ENCODE results near the gene VCAN. TPM values are rescaled to one million over a fixed set of nuclear protein-coding genes. Genes with fewer than 3 reads are reported as not detected.
A peak's percentile ranks its signal among the peaks of the same experiment; 100 is the strongest.

Gene VCAN
- total RNA-seq, 1 experiment from 2014 or later: 0.72 TPM

DNA sequence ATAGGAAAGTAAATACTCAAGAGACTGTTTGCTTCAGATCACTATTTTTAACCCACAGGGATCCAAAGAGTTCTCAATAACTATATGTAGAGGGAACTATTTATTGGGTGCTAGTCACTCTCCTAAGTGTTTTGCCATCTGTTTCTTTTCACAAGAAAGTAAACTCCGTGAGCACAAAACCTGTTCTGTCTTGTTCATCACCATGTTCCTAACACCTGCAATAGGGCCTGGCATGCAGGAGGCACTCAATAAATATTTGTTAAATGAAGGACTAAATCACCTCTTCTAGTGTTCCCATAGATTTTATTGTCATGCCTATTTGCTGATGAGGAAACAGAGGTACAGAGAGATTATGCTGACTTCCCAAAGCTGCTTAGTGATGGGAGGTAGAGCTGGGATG, 118.2 kb downstream of the VCAN start:
- no peak for DNase-seq (ENCODE audit: low read depth, low spot score)
- ChIA-PET POLR2A (no interaction called here), CTCF (no interaction called here)
- no peaks in the 10 kb centered on the region for H3K36me3 ChIP-seq (ENCODE audit: control insufficient read depth, insufficient read depth, low read length)
- no peaks in the 10 kb centered on the region for H3K27me3 ChIP-seq (ENCODE audit: control insufficient read depth, insufficient read depth, low read length)
- no peak for ATAC-seq
- no peaks in the 10 kb centered on the region for H3K9me3 ChIP-seq (ENCODE audit: control insufficient read depth, insufficient read depth, low read depth, low read length)
- no peak overlapping the region for H3K27ac ChIP-seq (ENCODE audit: low read length)
- no peaks in the 10 kb centered on the region for H3K4me1 ChIP-seq (ENCODE audit: control insufficient read depth, insufficient read depth, low read length)
- no TSS peak for BruUV-seq (replicated peaks)
- TF ChIP-seq CTCF (IDR thresholded peaks at IDR 0.05) (no peak), POLR2AphosphoS5 (IDR thresholded peaks at IDR 0.05; ENCODE audit: low read depth, low read length) (no peak), SIN3A (IDR thresholded peaks at IDR 0.05; ENCODE audit: borderline replicate concordance, insufficient read depth, low read depth, low read length) (no peak), REST (IDR thresholded peaks at IDR 0.05; ENCODE audit: insufficient read depth in 1 of 2, low read depth in 2 of 2, low read length in 1 of 2) (no peak), TCF7L2 (IDR thresholded peaks at IDR 0.05; ENCODE audit: low read depth, low read length) (no peak)
- in situ Hi-C loops (cut with HindIII; ENCODE audit: low pct_unique_long_range_greater_than_20kb, low sequenced_read_pairs) (no loop called here), intact Hi-C loops (cut with micrococcal nuclease; ENCODE audit: unreplicated experiment) (no loop called here)
- H3K4me3 ChIP-seq (ENCODE audit: low read depth in 2 of 2, low read length in 2 of 2): no peak overlapping the region

- no TSS peak for BruUV-seq (replicated peaks)
- CTCF ChIA-PET: no interaction called here
- ATAC-seq (no peak), DNase-seq (ENCODE audit: low read depth, low spot score) (no peak)
- in situ Hi-C loops (cut with HindIII; ENCODE audit: low pct_unique_long_range_greater_than_20kb, low sequenced_read_pairs): no loop called here
- Histone ChIP-seq H3K27me3 (ENCODE audit: control insufficient read depth, insufficient read depth, low read length) (no peaks in the 10 kb centered on the region), H3K36me3 (ENCODE audit: control insufficient read depth, insufficient read depth, low read length) (no peaks in the 10 kb centered on the region), H3K4me3 (ENCODE audit: low read depth in 2 of 2, low read length in 2 of 2) (no peak overlapping the region), H3K27ac (ENCODE audit: low read length) (no peak overlapping the region), H3K9me3 (ENCODE audit: control insufficient read depth, insufficient read depth, low read depth, low read length) (no peaks in the 10 kb centered on the region), H3K4me1 (ENCODE audit: control insufficient read depth, insufficient read depth, low read length) (no peaks in the 10 kb centered on the region)
- POLR2A ChIA-PET: no interaction called here
- no peak for TF ChIP-seq SIN3A (IDR thresholded peaks at IDR 0.05; ENCODE audit: borderline replicate concordance, insufficient read depth, low read depth, low read length)
- intact Hi-C loops (cut with micrococcal nuclease; ENCODE audit: unreplicated experiment): no loop called here
These were observed 119.4 kb downstream of the VCAN start for GRCh38 chr5:83590966-83591365.

DNA sequence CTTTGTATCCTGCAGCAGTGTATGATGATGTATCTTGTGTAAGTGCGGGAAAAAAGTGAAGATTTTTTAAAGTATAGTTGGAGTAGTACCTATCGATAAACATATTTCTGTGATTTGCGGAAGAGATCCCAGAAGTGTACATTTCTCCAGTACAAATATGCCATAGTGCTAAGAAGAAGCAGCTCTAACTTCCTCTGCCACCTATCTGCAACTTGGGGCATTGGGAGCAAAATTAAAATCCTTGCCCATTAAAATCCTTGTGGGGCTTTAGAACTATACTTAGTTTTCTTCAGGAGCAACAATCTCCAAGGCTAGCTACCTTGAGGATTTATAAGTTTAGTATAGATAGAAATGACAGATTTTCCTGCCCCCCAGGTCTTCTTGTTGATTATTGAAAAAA, 123.7 kb downstream of the VCAN start:
- POLR2A ChIA-PET: no interaction called here
- ATAC-seq: no peak
- CTCF ChIA-PET: no interaction called here
- in situ Hi-C loops (cut with HindIII; ENCODE audit: low pct_unique_long_range_greater_than_20kb, low sequenced_read_pairs): no loop called here
- no peaks in the 10 kb centered on the region for H3K9me3 ChIP-seq (ENCODE audit: control insufficient read depth, insufficient read depth, low read depth, low read length)
- intact Hi-C loops (cut with micrococcal nuclease; ENCODE audit: unreplicated experiment): no loop called here
- no TSS peak for BruUV-seq (replicated peaks)
- TF ChIP-seq SIN3A (IDR thresholded peaks at IDR 0.05; ENCODE audit: borderline replicate concordance, insufficient read depth, low read depth, low read length) (no peak), REST (IDR thresholded peaks at IDR 0.05; ENCODE audit: insufficient read depth in 1 of 2, low read depth in 2 of 2, low read length in 1 of 2) (no peak), CTCF (IDR thresholded peaks at IDR 0.05) (peak; percentile 5; the same call in 1 of the 2 replicates), TCF7L2 (IDR thresholded peaks at IDR 0.05; ENCODE audit: low read depth, low read length) (no peak), POLR2AphosphoS5 (IDR thresholded peaks at IDR 0.05; ENCODE audit: low read depth, low read length) (no peak)
- no peak overlapping the region for H3K4me3 ChIP-seq (ENCODE audit: low read depth in 2 of 2, low read length in 2 of 2)
- DNase-seq (ENCODE audit: low read depth, low spot score): no peak
- no peaks in the 10 kb centered on the region for H3K36me3 ChIP-seq (ENCODE audit: control insufficient read depth, insufficient read depth, low read length)
- H3K27ac ChIP-seq (ENCODE audit: low read length): no peak overlapping the region
- no peaks in the 10 kb centered on the region for H3K27me3 ChIP-seq (ENCODE audit: control insufficient read depth, insufficient read depth, low read length)
- H3K4me1 ChIP-seq (ENCODE audit: control insufficient read depth, insufficient read depth, low read length): no peaks in the 10 kb centered on the region
